Astrocyte of the spinal cord (primary cell): Measurements from ENCODE around the gene ADAM12.

Source experiments
- DNase-seq: peaks from one replicate; pipeline ENCODE4 v3.0.0; 2011; ENCODE audit warnings: low read depth, low spot score
- H3K4me3 ChIP-seq: 2 replicates; pipeline ENCODE4 v1.5.1; 2011; ENCODE audit warnings: low read depth, mild to moderate bottlenecking, low read length, moderate library complexity
- in situ Hi-C: cut with HindIII; loops from 2 replicates; pipeline ENCODE4 v1.10.0; 2017; ENCODE audit warnings: low sequenced_read_pairs
- TF ChIP-seq, protein P1 (sequence below): IDR thresholded peaks from 2 replicates; pipeline ENCODE4 v1.5.1; 2012; ENCODE audit warnings: low read depth, mild to moderate bottlenecking, low read length, inconsistent platforms

The ADAM12 gene

DNA sequence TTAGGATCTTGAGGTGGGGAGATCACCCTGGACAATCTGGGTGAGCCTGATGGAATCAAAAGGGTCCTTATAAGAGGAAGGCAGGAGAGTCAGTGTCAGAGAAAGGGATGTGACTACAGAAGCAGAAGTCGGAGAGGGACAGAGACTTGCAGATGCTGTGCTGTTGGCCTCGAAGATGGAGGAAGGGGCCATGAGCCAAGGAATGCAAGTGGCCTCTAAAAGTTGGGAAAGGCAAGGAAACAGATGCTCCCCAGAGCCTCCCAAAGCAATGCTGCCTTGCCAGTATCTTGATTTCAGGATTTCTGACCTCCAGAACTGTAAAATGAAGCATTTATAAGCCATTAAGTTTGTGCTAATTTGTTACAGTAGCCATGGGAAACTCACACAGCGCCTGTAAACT, 326.8 kb downstream of the ADAM12 start:
- DNase-seq = no peak
- no peak overlapping the region for H3K4me3 ChIP-seq
- in situ Hi-C loops = no loop called here
- TF ChIP-seq, protein P1, sequence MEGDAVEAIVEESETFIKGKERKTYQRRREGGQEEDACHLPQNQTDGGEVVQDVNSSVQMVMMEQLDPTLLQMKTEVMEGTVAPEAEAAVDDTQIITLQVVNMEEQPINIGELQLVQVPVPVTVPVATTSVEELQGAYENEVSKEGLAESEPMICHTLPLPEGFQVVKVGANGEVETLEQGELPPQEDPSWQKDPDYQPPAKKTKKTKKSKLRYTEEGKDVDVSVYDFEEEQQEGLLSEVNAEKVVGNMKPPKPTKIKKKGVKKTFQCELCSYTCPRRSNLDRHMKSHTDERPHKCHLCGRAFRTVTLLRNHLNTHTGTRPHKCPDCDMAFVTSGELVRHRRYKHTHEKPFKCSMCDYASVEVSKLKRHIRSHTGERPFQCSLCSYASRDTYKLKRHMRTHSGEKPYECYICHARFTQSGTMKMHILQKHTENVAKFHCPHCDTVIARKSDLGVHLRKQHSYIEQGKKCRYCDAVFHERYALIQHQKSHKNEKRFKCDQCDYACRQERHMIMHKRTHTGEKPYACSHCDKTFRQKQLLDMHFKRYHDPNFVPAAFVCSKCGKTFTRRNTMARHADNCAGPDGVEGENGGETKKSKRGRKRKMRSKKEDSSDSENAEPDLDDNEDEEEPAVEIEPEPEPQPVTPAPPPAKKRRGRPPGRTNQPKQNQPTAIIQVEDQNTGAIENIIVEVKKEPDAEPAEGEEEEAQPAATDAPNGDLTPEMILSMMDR = no peak

- TF ChIP-seq, protein P1 = no peak
- no peak overlapping the region for H3K4me3 ChIP-seq
- peak; percentile 88 for DNase-seq
- in situ Hi-C loops = no loop called here
Measured at GRCh38 chr10:126060261-126060931, 327.9 kb downstream of the ADAM12 start.

DNA sequence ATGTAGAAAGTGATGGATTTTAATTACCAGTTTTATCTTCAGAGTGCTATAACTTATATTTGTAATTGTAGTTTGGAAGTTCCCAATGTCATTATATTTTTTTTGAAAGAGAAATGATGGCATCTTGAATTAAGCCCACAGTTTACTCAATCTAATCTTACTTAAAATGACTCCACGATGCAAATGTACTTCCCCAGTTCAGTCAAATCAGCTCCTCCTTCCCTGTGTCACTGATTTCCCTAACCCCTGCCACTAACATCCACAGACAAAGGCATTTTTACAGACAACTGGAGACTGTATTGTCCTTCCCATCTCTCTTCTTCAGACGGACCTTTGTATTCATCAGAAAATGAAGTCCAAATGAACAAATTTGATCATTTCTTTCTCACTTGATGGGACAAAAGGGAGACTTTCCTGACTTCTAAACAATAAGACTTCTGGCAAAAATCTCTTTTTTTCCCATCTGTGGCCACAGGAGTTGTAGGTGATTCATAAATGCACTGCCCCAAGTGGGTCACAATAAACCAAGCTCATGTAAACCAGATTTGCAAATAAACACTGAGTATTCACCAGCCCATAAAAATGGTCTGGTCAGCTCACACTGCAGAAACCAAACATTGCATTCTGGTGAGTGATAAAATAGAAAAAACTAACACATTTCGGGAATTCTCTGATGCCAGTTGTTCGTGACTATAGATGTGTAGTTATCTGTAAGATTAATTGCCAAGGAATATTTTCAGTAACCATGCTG, 329.0 kb downstream of the ADAM12 start:
- TF ChIP-seq, protein P1 = no peak
- H3K4me3 ChIP-seq = no peak overlapping the region
- peak; percentile 90 for DNase-seq
- in situ Hi-C loops = no loop called here

DNA sequence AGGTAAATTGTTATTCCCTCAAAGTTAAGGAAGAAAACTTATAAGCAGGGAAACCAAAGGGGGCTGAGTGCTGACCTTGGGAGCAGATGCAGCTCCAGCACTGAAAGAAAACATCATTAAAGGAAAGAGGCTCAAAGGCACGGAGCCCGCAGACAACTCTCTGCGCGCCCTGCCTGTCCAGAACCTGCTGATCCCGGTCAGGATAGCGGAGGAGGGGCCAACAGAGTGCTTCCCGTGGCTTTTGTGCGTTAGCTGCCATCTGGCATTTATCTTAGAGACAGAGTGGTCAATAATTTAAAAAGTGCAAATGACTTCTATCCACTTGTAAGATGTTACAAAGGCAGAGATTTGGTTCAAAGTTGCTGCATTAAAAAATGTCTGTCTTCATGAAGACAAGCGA, 329.8 kb downstream of the ADAM12 start:
- TF ChIP-seq, protein P1 = no peak
- H3K4me3 ChIP-seq = no peak overlapping the region
- in situ Hi-C loops = no loop called here
- peak; percentile 16 for DNase-seq

- in situ Hi-C loops = no loop called here
- TF ChIP-seq, protein P1 = no peak
- no peak for DNase-seq
- no peak overlapping the region for H3K4me3 ChIP-seq
Measured at GRCh38 chr10:126058104-126058503, 330.2 kb downstream of the ADAM12 start.

GRCh38 chr10:126057494-126057893, 330.8 kb downstream of the ADAM12 start:
- DNase-seq = no peak
- no peak overlapping the region for H3K4me3 ChIP-seq
- in situ Hi-C loops = no loop called here
- TF ChIP-seq, protein P1 = no peak
